Measurements from ENCODE around the gene SACS. TPM values are rescaled to one million over a fixed set of nuclear protein-coding genes. Genes with fewer than 3 reads are reported as not detected.

SACS gene
- total and polyA plus RNA-seq, 2 of the 8 experiments (the other 6 are each of a cell fraction or from before 2014, with no cell fraction given) = 11.0 to 54.2 TPM

GRCh38 chr13:23472189-23472588, 38.7 kb upstream of the SACS start:
- FAIRE-seq (no peak), DNase-seq (ENCODE audit: low read depth in 1 of 2, low spot score in 2 of 2) (no peak)
- no peak overlapping the region for H3K27ac ChIP-seq (ENCODE audit: low read depth, low read length)
- no peak overlapping the region for H3K14ac ChIP-seq (ENCODE audit: insufficient read length)
- ChIA-PET POLR2A (ENCODE audit: partially characterized antibody) (no interaction called here), CTCF (ENCODE audit: partially characterized antibody) (no interaction called here)
- no peak overlapping the region for H2BK15ac ChIP-seq (ENCODE audit: low read length)
- no peaks in the 10 kb centered on the region for H4K20me1 ChIP-seq (replicated peaks in 1 of 2; ENCODE audit: control insufficient read depth in 1 of 2, insufficient read depth in 2 of 2, low read length in 2 of 2)
- H3K4me1 ChIP-seq (replicated peaks in 1 of 4; ENCODE audit: control insufficient read depth in 3 of 4, insufficient read depth in 4 of 4, low read length in 3 of 4) = peaks cover 0 to 8% (median 6%) of the 10 kb centered on the region in 4 experiments; a peak in 5 of 7 replicates
- H2AFZ ChIP-seq (ENCODE audit: low read length) = no peak overlapping the region
- H3K23ac ChIP-seq (ENCODE audit: insufficient read length) = no peak overlapping the region
- no peaks in the 10 kb centered on the region for H3K79me1 ChIP-seq (ENCODE audit: low read depth, low read length)
- no peaks in the 10 kb centered on the region for H3K23me2 ChIP-seq (ENCODE audit: low read depth, low read length)
- no peak overlapping the region for H3K18ac ChIP-seq (ENCODE audit: extremely low read depth, low read length)
- peaks cover 0 to 2% (median 0%) of the 10 kb centered on the region in 4 experiments; a peak in 1 of 7 replicates for H3K27me3 ChIP-seq (replicated peaks in 1 of 4; ENCODE audit: control insufficient read depth in 3 of 4, extremely low read depth in 1 of 4, insufficient read depth in 3 of 4, low read length in 3 of 4)
- no peak overlapping the region for H4K8ac ChIP-seq (ENCODE audit: extremely low read depth, insufficient read depth, low read length)
- H2BK120ac ChIP-seq (replicated peaks; ENCODE audit: low read depth, low read length) = no peak overlapping the region
- whole genome bisulfite sequencing, 2 experiments (ENCODE audit: extremely low coverage in 1 of 2, insufficient coverage in 1 of 2, insufficient read length in 1 of 2, insufficient replicate concordance in 2 of 2, low coverage in 1 of 2, low lambda C conversion rate in 2 of 2, missing lambda C conversion rate in 1 of 2) = 91% methylated on average over 4 of the region's 4 CpGs; no CpG with 5 or more reads in 1 of the 2 experiments
- H4K91ac ChIP-seq (replicated peaks; ENCODE audit: insufficient read length, low read length) = no peak overlapping the region
- no peaks in the 10 kb centered on the region for H3K9me3 ChIP-seq (ENCODE audit: insufficient read depth in 2 of 2, low read depth in 1 of 2, low read length in 1 of 2)
- no peak overlapping the region for H2AK5ac ChIP-seq (ENCODE audit: low read depth, low read length)
- no peak overlapping the region for H2BK5ac ChIP-seq (ENCODE audit: low read depth, low read length)
- no peak overlapping the region for H3K4me3 ChIP-seq (ENCODE audit: extremely low read depth in 1 of 4, insufficient read depth in 2 of 4, low read depth in 3 of 4, low read length in 4 of 4)
- no peak overlapping the region for H3K4ac ChIP-seq (replicated peaks; ENCODE audit: insufficient read length, low read depth, low read length)
- H3K79me2 ChIP-seq (ENCODE audit: control insufficient read depth in 1 of 2, insufficient read depth in 2 of 2, low read length in 2 of 2) = no peaks in the 10 kb centered on the region
- H3K9ac ChIP-seq (replicated peaks in 1 of 4; ENCODE audit: extremely low read depth in 1 of 4, low read depth in 3 of 4, low read length in 3 of 4) = no peak overlapping the region
- H3K56ac ChIP-seq (replicated peaks; ENCODE audit: insufficient read length, low read depth, low read length) = no peak overlapping the region
- no peak overlapping the region for H3K4me2 ChIP-seq (ENCODE audit: insufficient read depth in 1 of 2, low read depth in 2 of 2, low read length in 2 of 2)
- no peak overlapping the region for H4K5ac ChIP-seq (ENCODE audit: insufficient read length, low read depth, low read length)
- no peaks in the 10 kb centered on the region for H3K36me3 ChIP-seq (ENCODE audit: control insufficient read depth in 2 of 4, insufficient read depth in 4 of 4, low read length in 3 of 4)
- H2BK20ac ChIP-seq (ENCODE audit: low read length) = no peak overlapping the region
- H2BK12ac ChIP-seq (ENCODE audit: low read depth, low read length) = no peak overlapping the region
- TF ChIP-seq, protein P1, sequence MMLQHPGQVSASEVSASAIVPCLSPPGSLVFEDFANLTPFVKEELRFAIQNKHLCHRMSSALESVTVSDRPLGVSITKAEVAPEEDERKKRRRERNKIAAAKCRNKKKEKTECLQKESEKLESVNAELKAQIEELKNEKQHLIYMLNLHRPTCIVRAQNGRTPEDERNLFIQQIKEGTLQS (IDR thresholded peaks at IDR 0.05; ENCODE audit: insufficient read depth, low read depth, low read length) = no peak
- no peak for TF ChIP-seq SUZ12 (IDR thresholded peaks at IDR 0.05; ENCODE audit: low read length)

All from H1 (cell line).